A549 (cell line): Measurements from ENCODE around the gene ZNF69. TPM values are rescaled to one million over a fixed set of nuclear protein-coding genes. Genes with fewer than 3 reads are reported as not detected.
"Not testable (repeated sequence)": the region's sequence is repeated elsewhere in the genome, so short reads cannot be mapped to it uniquely, and the experiment has no call there.

Source experiments
- ATAC-seq, 2 experiments: fragments of 200-7000 bp in 1 of 2; fragments of >200 bp in 1 of 2; cut with Nextera tagmentation in 1 of 2; cut with Tn5 transposase in 1 of 2; 3 replicates each; pipeline versions ENCODE4 v1.8.0 to v1.9.1; 2018 to 2020; ENCODE audit warnings: mild to moderate bottlenecking in 1 of 2, moderate library complexity in 1 of 2
- CTCF ChIA-PET: fragments of 300-600 bp; sonication (Branson Sonifier 250); formaldehyde crosslinking; extraction: SDS; loops from one replicate; lab custom pipeline; 2021; ENCODE audit warnings: antibody characterized with exemption, inconsistent platforms; lab: Yijun Ruan, JAX
- POLR2A ChIA-PET: fragments of 350-600 bp; formaldehyde crosslinking; extraction: SDS; loops from one replicate; lab custom pipeline; 2021; ENCODE audit warnings: antibody characterized with exemption, inconsistent platforms; lab: Yijun Ruan, JAX
- DNase-seq, 2 experiments: peaks; one replicate each; pipeline versions ENCODE4 v3.0.0 to v3.0.0-alpha.2; 2011 to 2016; ENCODE audit warnings: low read depth in 1 of 2, low spot score in 1 of 2
- FAIRE-seq: peaks from 2 replicates; lab custom pipeline; 2011; peaks lifted over from hg19 to GRCh38; lab: Jason Lieb, UNC
- H3K27ac ChIP-seq, 2 experiments: fragments of >200 bp; sonication (Bioruptor Twin); formaldehyde crosslinking; 3 replicates each; pipeline ENCODE4 v1.5.1; 2016 to 2017
- H3K4me1 ChIP-seq: fragments of >200 bp; sonication (Bioruptor Twin); formaldehyde crosslinking; 3 replicates; pipeline ENCODE4 v1.6.1; 2016
- H3K4me2 ChIP-seq: fragments of >200 bp; sonication (Bioruptor Twin); formaldehyde crosslinking; 3 replicates; pipeline ENCODE4 v1.6.1; 2016
- H3K4me3 ChIP-seq: fragments of >200 bp; sonication (Bioruptor Twin); formaldehyde crosslinking; 3 replicates; pipeline ENCODE4 v1.5.1; 2016
- H3K9me3 ChIP-seq: fragments of >200 bp; sonication (Bioruptor Twin); formaldehyde crosslinking; 3 replicates; pipeline ENCODE4 v1.6.1; 2016
- CBX2 ChIP-seq: fragments of 200-600 bp; sonication (generic); IDR thresholded peaks from 2 replicates; pipeline ENCODE4 v1.6.1; 2016; ENCODE audit warnings: low read depth, mild to moderate bottlenecking, borderline replicate concordance
- ESRRA ChIP-seq: fragments of 150-350 bp; IDR thresholded peaks from 2 replicates; pipeline ENCODE4 v1.6.1; 2014; ENCODE audit warnings: mild to moderate bottlenecking, low read length, borderline replicate concordance
- FOSB ChIP-seq: fragments of 250-450 bp; sonication (Bioruptor Pico); IDR thresholded peaks from 2 replicates; pipeline ENCODE4 v1.5.0; 2020; ENCODE audit warnings: mild to moderate bottlenecking, moderate library complexity
- HEYL ChIP-seq: fragments of 250-450 bp; sonication (Bioruptor Pico); IDR thresholded peaks from 2 replicates; pipeline ENCODE4 v1.8.0; 2021; ENCODE audit warnings: mild to moderate bottlenecking, moderate library complexity
- HOXA7 ChIP-seq: fragments of 250-450 bp; sonication (Bioruptor Pico); IDR thresholded peaks from 2 replicates; pipeline ENCODE4 v1.5.0; 2020; ENCODE audit warnings: mild to moderate bottlenecking, moderate library complexity
- HOXB5 ChIP-seq: fragments of 250-450 bp; sonication (Bioruptor Pico); IDR thresholded peaks from 2 replicates; pipeline ENCODE4 v1.5.0; 2020; ENCODE audit warnings: mild to moderate bottlenecking, moderate library complexity
- MYC ChIP-seq: IDR thresholded peaks from 2 replicates; pipeline ENCODE4 v1.6.1; 2012; ENCODE audit warnings: mild to moderate bottlenecking, inconsistent platforms, low read length, improper control_type of control experiment, borderline replicate concordance
- POLR2A ChIP-seq: IDR thresholded peaks from 2 replicates; pipeline ENCODE4 v1.6.1; 2012; ENCODE audit warnings: mild to moderate bottlenecking, low read length
- POLR2AphosphoS2 ChIP-seq: conservative IDR thresholded peaks from 2 replicates; pipeline ENCODE4 v1.6.1; 2012; ENCODE audit warnings: low read length, improper control_type of control experiment, inconsistent platforms
- RAD21 ChIP-seq, 2 experiments: fragments of >200 bp in 1 of 2; sonication (Bioruptor Twin) in 1 of 2; formaldehyde crosslinking in 1 of 2; IDR thresholded peaks in 1 of 2; conservative IDR thresholded peaks in 1 of 2; 2 replicates in 1 of 2; 3 replicates in 1 of 2; pipeline ENCODE4 v1.6.1; 2012 to 2018; ENCODE audit warnings: inconsistent platforms in 1 of 2
- RCOR1 ChIP-seq: fragments of 150-350 bp; IDR thresholded peaks from 2 replicates; pipeline ENCODE4 v1.6.1; 2014; ENCODE audit warnings: antibody characterized with exemption, low read length, low read depth
- SMC3 ChIP-seq: fragments of >200 bp; sonication (Bioruptor Twin); formaldehyde crosslinking; IDR thresholded peaks from 3 replicates; pipeline ENCODE4 v1.6.1; 2018; ENCODE audit warnings: inconsistent platforms
- SREBF2 ChIP-seq: fragments of 450-650 bp; IDR thresholded peaks from 2 replicates; pipeline ENCODE4 v1.6.1; 2014; ENCODE audit warnings: mild to moderate bottlenecking, moderate library complexity
- TFCP2L1 ChIP-seq: fragments of 250-450 bp; sonication (Bioruptor Pico); IDR thresholded peaks from 2 replicates; pipeline ENCODE4 v1.5.0; 2021; ENCODE audit warnings: mild to moderate bottlenecking
- ZC3H11A ChIP-seq: fragments of 450-650 bp; IDR thresholded peaks from 2 replicates; pipeline ENCODE4 v1.6.1; 2014; ENCODE audit warnings: antibody characterized with exemption, mild to moderate bottlenecking
- WGBS: methylation state at CpG from one replicate; pipeline ENCODE4 v1.1.6; 2017; ENCODE audit errors: missing lambda C conversion rate; 5-methylcytosine and 5-hydroxymethylcytosine counted together
- polyA plus RNA-seq, 4 experiments: library from polyadenylated mRNA; depleted of rRNA in 3 of 4; stranded (reverse); fragments of >200 nt; fragmentation: RNase III in 1 of 4; extraction: RNeasy Plus Mini Kit Qiagen cat#74134 plus additional on column Dnase treatment in 1 of 4; gene quantifications; 2 replicates in 3 of 4; 3 replicates in 1 of 4; pipeline ENCODE4 v1.2.3, GENCODE V29; 2011 to 2017
- TF ChIP-seq, protein P1 (sequence below): fragments of 450-650 bp; IDR thresholded peaks from 2 replicates; pipeline ENCODE4 v1.6.1; 2014; ENCODE audit warnings: antibody characterized with exemption
- TF ChIP-seq, protein P2 (sequence below): fragments of 150-350 bp; IDR thresholded peaks from 2 replicates; pipeline ENCODE4 v1.6.1; 2014; ENCODE audit warnings: low read depth, mild to moderate bottlenecking, low read length

The ZNF69 gene
- polyA plus RNA-seq, 2 of the 4 experiments (the other 2 are of a cell fraction): not detected

DNA sequence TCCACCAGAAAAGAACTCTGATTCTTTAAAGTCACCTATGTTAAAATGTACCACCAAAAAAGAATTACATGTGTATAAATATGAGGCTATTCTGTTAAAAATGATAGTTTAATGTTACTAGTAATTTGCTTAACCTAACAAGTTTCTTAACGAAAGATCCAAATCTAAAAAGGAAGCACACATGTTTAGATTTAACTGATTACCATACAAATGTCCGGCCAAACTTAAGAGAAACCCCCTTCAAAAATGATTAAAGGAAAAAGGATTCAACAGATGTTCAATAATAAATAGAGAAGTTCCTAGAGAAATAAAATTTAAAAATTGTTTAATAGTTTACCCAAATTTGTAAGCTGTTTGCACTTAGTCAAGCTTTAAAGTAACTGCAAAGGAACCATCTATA is 5.0 kb upstream of the ZNF69 start:
- peaks cover 3% of the 10 kb centered on the region; the same call in 1 of the 3 replicates for H3K9me3 ChIP-seq
- no peak overlapping the region for H3K27ac ChIP-seq
- DNase-seq: no peak
- ATAC-seq: no peak
- POLR2A ChIA-PET: no interaction called here
- CTCF ChIA-PET: no interaction called here
- no peak overlapping the region for H3K4me3 ChIP-seq
- no peak for TF ChIP-seq HOXB5 (CRISPR knock-in tag)
- no peak for TF ChIP-seq ESRRA
- TF ChIP-seq TFCP2L1 (CRISPR knock-in tag): no peak
- no peak for TF ChIP-seq SMC3
- TF ChIP-seq RAD21 (conservative IDR thresholded peaks at IDR 0.05 in 1 of 2, IDR thresholded peaks at IDR 0.05 in 1 of 2): no peak
- no peak for TF ChIP-seq POLR2AphosphoS2
- TF ChIP-seq SREBF2: no peak
- TF ChIP-seq FOSB (CRISPR knock-in tag): no peak
- TF ChIP-seq HOXA7 (CRISPR knock-in tag): no peak
- H3K4me1 ChIP-seq: no peaks in the 10 kb centered on the region
- FAIRE-seq: no peak
- WGBS: 18% methylated on average over 2 of the region's 2 CpGs
- no peak overlapping the region for H3K4me2 ChIP-seq

DNA sequence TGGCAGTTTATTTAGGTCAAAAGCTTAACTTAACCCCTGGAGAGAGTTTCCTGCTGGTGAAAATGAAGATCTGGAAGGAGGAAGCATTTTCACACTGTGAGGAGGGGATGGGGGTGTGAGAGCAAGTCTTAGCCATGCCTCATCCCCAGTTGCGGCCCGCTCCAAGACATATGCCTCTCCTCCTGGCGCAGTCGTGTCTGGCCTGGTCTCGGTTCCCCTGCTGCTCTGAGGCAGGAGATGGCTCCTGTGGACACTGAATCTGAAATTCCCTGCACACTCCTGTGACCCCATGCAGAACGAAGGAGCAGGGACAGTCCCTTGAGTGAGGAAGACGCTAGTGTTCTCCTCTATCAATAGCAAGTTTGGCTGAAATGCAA is 360 bp upstream of the ZNF69 start:
- no peaks in the 10 kb centered on the region for H3K4me1 ChIP-seq
- H3K9me3 ChIP-seq: 0 out of 3 replicates have a peak, but pooled peaks cover 2% of the 10 kb centered on the region
- no peak for FAIRE-seq
- ChIA-PET CTCF (interaction anchor here (0.6 kb wide), 1 partner anchor 1498 kb away, joined by 4 read pairs; no protein-coding TSS in a partner anchor), POLR2A (no interaction called here)
- no peak for ATAC-seq
- DNase-seq: no peak
- H3K4me2 ChIP-seq: no peak overlapping the region
- H3K4me3 ChIP-seq: no peak overlapping the region
- WGBS: 54% methylated on average over 6 of the region's 7 CpGs
- no peak for TF ChIP-seq ZC3H11A
- TF ChIP-seq TFCP2L1 (CRISPR knock-in tag): no peak
- no peak overlapping the region for H3K27ac ChIP-seq

DNA sequence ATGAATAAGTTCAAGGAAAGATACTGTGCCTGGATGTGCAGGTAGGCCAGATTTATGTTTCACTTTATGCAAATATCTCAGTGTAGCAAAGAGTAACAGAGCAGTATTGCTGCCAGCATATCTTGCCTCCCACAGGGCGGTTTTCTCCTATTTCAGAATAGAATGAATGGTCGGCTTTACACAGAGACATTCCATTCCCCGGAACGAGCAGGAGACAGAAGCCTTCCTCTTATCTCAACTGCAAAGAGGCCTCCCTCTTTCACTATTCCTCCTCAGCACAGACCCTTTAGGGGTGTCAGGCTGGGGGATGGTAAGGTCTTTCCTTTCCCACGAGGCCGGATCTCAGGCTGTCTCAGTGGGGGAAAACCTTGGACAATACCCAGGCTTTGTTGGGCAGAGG is 2.3 kb downstream of the ZNF69 start:
- POLR2A ChIA-PET, DNase-seq, H3K4me1 ChIP-seq, H3K4me2 ChIP-seq, H3K4me3 ChIP-seq, FAIRE-seq, H3K9me3 ChIP-seq, ATAC-seq, H3K27ac ChIP-seq, CTCF ChIA-PET: not testable (repeated sequence)
- 14% methylated on average over 6 of the region's 6 CpGs for WGBS

DNA sequence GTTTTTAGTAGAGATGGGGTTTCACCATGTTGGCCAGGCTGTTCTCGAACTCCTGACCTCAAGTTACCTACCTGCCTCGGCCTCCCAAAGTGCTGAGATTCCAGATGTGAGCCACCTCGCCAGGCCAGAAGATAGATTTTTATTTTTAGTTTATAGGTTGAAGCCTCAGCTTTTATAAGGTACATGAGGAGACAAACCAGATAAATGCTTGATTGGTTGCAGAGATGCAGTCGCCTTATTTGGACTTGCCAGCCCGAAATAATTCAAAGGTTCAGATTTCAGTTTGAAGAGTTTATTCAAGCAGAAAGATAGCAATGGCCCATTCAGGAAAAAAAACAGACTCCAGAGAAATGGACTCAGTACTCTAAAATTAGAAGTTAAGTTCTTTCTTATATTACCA is 3.1 kb downstream of the ZNF69 start:
- Histone ChIP-seq H3K4me1 (no peaks in the 10 kb centered on the region), H3K27ac (no peak overlapping the region), H3K4me2 (no peak overlapping the region), H3K4me3 (no peak overlapping the region), H3K9me3 (no peaks in the 10 kb centered on the region)
- no peak for FAIRE-seq
- ChIA-PET POLR2A (no interaction called here), CTCF (no interaction called here)
- no peak for DNase-seq
- TF ChIP-seq, protein P1, sequence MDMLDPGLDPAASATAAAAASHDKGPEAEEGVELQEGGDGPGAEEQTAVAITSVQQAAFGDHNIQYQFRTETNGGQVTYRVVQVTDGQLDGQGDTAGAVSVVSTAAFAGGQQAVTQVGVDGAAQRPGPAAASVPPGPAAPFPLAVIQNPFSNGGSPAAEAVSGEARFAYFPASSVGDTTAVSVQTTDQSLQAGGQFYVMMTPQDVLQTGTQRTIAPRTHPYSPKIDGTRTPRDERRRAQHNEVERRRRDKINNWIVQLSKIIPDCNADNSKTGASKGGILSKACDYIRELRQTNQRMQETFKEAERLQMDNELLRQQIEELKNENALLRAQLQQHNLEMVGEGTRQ: no peak
- TF ChIP-seq POLR2AphosphoS2 (no peak), MYC (no peak), RCOR1 (no peak), CBX2 (no peak), HEYL (CRISPR knock-in tag) (no peak), POLR2A (no peak)
- TF ChIP-seq, protein P2, sequence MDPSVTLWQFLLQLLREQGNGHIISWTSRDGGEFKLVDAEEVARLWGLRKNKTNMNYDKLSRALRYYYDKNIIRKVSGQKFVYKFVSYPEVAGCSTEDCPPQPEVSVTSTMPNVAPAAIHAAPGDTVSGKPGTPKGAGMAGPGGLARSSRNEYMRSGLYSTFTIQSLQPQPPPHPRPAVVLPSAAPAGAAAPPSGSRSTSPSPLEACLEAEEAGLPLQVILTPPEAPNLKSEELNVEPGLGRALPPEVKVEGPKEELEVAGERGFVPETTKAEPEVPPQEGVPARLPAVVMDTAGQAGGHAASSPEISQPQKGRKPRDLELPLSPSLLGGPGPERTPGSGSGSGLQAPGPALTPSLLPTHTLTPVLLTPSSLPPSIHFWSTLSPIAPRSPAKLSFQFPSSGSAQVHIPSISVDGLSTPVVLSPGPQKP: no peak
- 4% methylated on average over 5 of the region's 5 CpGs for WGBS
- no peak for ATAC-seq
